Testis (tissue), 2 donors: ENCODE measurements around the gene RABIF.

Experiments
- POLR2A ChIP-seq: fragments of 450-650 bp; IDR thresholded peaks from one replicate; pipeline ENCODE4 v1.6.1; 2017; ENCODE audit warnings: antibody characterized with exemption, mild to moderate bottlenecking, moderate library complexity
- TF ChIP-seq, protein P1 (sequence below), 3 experiments: fragments of 450-650 bp in 2 of 3; fragments of 200-600 bp in 1 of 3; sonication (generic) in 1 of 3; IDR thresholded peaks; one replicate each; pipeline ENCODE4 v1.5.1; 2016 to 2019; ENCODE audit warnings: antibody characterized with exemption in 3 of 3, mild to moderate bottlenecking in 2 of 3, moderate library complexity in 1 of 3

DNA sequence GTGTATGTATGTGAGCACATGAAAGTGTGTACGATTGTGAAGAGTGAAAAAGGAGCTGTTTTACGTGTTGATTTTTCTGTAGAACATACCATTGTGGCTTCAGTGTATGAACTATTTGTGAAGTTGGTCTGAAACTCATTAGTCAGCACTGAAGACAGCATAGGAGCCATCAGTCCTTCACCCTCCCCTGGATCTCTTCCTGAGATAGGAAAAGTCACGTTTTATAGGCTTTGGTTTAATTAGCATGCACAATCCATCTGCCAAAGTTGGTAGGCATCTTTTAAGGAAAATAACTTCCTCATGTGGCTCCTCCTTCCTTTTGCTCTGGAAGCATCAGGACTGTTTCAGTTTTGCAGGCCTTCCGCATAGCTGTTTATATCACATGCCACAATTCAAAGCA lies 1.4 kb upstream of the RABIF start:
- TF ChIP-seq, protein P1, sequence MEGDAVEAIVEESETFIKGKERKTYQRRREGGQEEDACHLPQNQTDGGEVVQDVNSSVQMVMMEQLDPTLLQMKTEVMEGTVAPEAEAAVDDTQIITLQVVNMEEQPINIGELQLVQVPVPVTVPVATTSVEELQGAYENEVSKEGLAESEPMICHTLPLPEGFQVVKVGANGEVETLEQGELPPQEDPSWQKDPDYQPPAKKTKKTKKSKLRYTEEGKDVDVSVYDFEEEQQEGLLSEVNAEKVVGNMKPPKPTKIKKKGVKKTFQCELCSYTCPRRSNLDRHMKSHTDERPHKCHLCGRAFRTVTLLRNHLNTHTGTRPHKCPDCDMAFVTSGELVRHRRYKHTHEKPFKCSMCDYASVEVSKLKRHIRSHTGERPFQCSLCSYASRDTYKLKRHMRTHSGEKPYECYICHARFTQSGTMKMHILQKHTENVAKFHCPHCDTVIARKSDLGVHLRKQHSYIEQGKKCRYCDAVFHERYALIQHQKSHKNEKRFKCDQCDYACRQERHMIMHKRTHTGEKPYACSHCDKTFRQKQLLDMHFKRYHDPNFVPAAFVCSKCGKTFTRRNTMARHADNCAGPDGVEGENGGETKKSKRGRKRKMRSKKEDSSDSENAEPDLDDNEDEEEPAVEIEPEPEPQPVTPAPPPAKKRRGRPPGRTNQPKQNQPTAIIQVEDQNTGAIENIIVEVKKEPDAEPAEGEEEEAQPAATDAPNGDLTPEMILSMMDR (IDR thresholded peaks at IDR 0.05), result no peak
- TF ChIP-seq POLR2A, result no peak
